Measurements from ENCODE around the gene IGIP. TPM values are rescaled to one million over a fixed set of nuclear protein-coding genes. Genes with fewer than 3 reads are reported as not detected.

IGIP gene
- total RNA-seq, 1 donor = 10.5 TPM

DNA sequence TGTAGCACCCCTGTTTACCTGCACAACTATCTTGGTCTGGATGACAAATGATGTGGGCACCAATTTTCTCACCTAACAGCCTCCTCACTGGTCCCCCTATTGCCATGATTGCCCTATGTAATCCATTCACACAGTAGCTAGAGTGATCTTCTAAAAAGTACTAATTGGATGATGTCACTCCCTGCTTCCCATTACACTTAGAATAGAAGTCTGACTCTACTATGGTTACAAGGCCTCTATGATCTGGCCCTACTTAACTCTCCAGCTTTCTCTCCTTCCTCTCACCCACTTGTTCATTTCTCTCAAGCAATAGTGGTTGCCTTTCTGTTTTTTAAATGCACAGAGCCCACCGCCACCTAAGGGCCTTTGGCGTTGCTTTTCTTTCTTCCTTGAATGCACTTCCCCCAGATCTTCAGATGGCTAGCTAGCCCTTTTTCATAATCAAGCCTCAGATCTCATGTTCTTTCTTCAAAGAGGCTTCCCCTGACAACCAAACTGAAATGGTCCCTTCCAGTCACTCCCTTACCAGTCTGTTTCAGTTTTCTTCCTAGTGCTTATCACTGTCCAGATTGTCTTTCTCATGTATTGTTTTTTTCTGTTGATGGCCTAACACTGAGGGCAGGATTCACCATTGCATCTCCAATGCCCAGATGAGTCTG is 8.7 kb downstream of the IGIP start:
- H2AFZ ChIP-seq (ENCODE audit: low read length) = no peak overlapping the region
- H3K27me3 ChIP-seq (ENCODE audit: insufficient read depth, low read length) = no peaks in the 10 kb centered on the region
- DNase-seq (ENCODE audit: insufficient read length, low spot score, missing footprints) = no peak
- TF ChIP-seq, protein P1, sequence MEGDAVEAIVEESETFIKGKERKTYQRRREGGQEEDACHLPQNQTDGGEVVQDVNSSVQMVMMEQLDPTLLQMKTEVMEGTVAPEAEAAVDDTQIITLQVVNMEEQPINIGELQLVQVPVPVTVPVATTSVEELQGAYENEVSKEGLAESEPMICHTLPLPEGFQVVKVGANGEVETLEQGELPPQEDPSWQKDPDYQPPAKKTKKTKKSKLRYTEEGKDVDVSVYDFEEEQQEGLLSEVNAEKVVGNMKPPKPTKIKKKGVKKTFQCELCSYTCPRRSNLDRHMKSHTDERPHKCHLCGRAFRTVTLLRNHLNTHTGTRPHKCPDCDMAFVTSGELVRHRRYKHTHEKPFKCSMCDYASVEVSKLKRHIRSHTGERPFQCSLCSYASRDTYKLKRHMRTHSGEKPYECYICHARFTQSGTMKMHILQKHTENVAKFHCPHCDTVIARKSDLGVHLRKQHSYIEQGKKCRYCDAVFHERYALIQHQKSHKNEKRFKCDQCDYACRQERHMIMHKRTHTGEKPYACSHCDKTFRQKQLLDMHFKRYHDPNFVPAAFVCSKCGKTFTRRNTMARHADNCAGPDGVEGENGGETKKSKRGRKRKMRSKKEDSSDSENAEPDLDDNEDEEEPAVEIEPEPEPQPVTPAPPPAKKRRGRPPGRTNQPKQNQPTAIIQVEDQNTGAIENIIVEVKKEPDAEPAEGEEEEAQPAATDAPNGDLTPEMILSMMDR (IDR thresholded peaks at IDR 0.05; ENCODE audit: extremely low read depth, low read depth, low read length) = no peak
- H3K36me3 ChIP-seq (ENCODE audit: insufficient read depth, low read length) = no peaks in the 10 kb centered on the region
- peaks cover 60% of the 10 kb centered on the region for H4K20me1 ChIP-seq (ENCODE audit: insufficient read depth, low read length)
- no peak overlapping the region for H3K4me3 ChIP-seq (ENCODE audit: insufficient read depth, low read length)
- no peak overlapping the region for H3K27ac ChIP-seq (ENCODE audit: low read depth, low read length)
- peaks cover 19% of the 10 kb centered on the region for H3K4me1 ChIP-seq (ENCODE audit: insufficient read depth, low read length)
- H3K79me2 ChIP-seq (ENCODE audit: insufficient read depth, low read length) = peaks cover 79% of the 10 kb centered on the region
- H3K4me2 ChIP-seq (ENCODE audit: insufficient read depth, low read length) = no peak overlapping the region
- no peaks in the 10 kb centered on the region for H3K9me3 ChIP-seq (ENCODE audit: low read depth, low read length)

DNA sequence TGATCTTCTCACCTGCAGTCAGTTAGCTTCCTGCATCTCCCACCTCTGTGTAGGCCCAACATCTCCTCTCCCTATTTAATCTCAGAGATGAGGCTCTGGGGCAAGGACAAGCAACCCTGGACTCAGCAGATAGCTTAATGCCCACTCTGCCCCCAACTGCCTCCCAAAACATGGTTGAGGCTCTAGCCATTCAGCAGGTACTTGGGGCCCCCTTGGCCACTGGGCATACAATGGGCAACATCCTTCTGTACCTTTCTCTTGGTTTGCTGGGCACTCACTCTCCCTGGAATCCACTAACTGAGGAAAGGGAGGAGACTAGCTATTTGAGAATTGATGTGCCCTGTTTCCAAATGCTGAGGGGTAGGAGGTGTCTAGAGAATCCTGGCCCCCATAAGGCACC is 9.4 kb downstream of the IGIP start:
- no peaks in the 10 kb centered on the region for H3K36me3 ChIP-seq (ENCODE audit: insufficient read depth, low read length)
- no peak overlapping the region for H3K27ac ChIP-seq (ENCODE audit: low read depth, low read length)
- H3K9me3 ChIP-seq (ENCODE audit: low read depth, low read length) = no peaks in the 10 kb centered on the region
- no peak overlapping the region for H3K4me3 ChIP-seq (ENCODE audit: insufficient read depth, low read length)
- DNase-seq (ENCODE audit: insufficient read length, low spot score, missing footprints) = no peak
- H4K20me1 ChIP-seq (ENCODE audit: insufficient read depth, low read length) = peaks cover 66% of the 10 kb centered on the region
- H3K4me1 ChIP-seq (ENCODE audit: insufficient read depth, low read length) = peaks cover 19% of the 10 kb centered on the region
- no peak overlapping the region for H2AFZ ChIP-seq (ENCODE audit: low read length)
- H3K4me2 ChIP-seq (ENCODE audit: insufficient read depth, low read length) = no peak overlapping the region
- no peaks in the 10 kb centered on the region for H3K27me3 ChIP-seq (ENCODE audit: insufficient read depth, low read length)
- TF ChIP-seq, protein P1 (IDR thresholded peaks at IDR 0.05; ENCODE audit: extremely low read depth, low read depth, low read length) = no peak
- H3K79me2 ChIP-seq (ENCODE audit: insufficient read depth, low read length) = peaks cover 80% of the 10 kb centered on the region

DNA sequence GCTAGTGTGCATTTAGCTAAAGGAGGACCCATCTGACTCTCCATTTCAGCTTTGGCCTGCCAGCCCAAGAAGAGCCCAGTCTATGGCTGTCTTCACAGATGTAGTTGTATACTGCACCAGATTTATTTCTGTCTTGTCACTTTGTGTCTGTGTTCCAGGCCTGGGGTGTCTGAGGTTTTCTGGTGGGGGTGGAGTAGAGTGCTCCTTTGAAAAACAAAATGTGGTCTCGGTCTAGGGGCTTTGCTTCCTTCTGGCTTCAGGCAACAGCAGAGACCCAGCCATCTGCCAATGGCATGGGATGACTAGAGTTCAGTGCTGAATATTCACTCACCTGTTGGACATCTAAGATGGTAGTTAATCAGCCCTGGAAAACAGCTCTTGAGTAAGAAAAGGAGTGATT is 10.9 kb downstream of the IGIP start:
- Histone ChIP-seq H3K36me3 (ENCODE audit: insufficient read depth, low read length) (no peaks in the 10 kb centered on the region), H3K4me3 (ENCODE audit: insufficient read depth, low read length) (no peak overlapping the region), H2AFZ (ENCODE audit: low read length) (no peak overlapping the region), H3K79me2 (ENCODE audit: insufficient read depth, low read length) (peaks cover 80% of the 10 kb centered on the region), H3K27me3 (ENCODE audit: insufficient read depth, low read length) (no peaks in the 10 kb centered on the region), H4K20me1 (ENCODE audit: insufficient read depth, low read length) (peaks cover 81% of the 10 kb centered on the region), H3K4me1 (ENCODE audit: insufficient read depth, low read length) (peaks cover 20% of the 10 kb centered on the region), H3K27ac (ENCODE audit: low read depth, low read length) (no peak overlapping the region), H3K4me2 (ENCODE audit: insufficient read depth, low read length) (no peak overlapping the region), H3K9me3 (ENCODE audit: low read depth, low read length) (no peaks in the 10 kb centered on the region)
- no peak for DNase-seq (ENCODE audit: insufficient read length, low spot score, missing footprints)
- TF ChIP-seq, protein P1 (IDR thresholded peaks at IDR 0.05; ENCODE audit: extremely low read depth, low read depth, low read length) = no peak

DNA sequence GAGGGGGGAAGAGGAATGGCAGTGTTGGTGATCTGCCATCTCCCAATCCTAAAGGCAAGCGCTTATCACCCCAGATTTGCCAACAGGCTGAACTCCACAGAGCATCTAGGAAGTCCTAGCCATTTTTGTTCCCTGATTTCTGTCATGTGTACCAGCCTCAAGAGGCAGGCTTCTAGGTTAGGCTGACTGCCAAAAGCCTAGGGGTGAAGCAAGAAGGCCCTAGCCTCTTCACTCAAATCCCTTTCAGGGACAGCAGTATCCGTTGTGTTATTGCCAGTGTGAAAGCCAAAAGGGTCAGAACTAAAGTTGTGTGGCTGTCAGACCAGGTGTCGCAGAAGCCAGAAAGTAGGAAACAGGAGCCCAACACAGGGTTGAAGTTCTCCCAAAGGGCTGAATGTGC is 14.7 kb downstream of the IGIP start:
- H4K20me1 ChIP-seq (ENCODE audit: insufficient read depth, low read length) = peaks cover 85% of the 10 kb centered on the region
- no peaks in the 10 kb centered on the region for H3K36me3 ChIP-seq (ENCODE audit: insufficient read depth, low read length)
- peaks cover 10% of the 10 kb centered on the region for H3K4me1 ChIP-seq (ENCODE audit: insufficient read depth, low read length)
- H3K4me3 ChIP-seq (ENCODE audit: insufficient read depth, low read length) = no peak overlapping the region
- TF ChIP-seq, protein P1 (IDR thresholded peaks at IDR 0.05; ENCODE audit: extremely low read depth, low read depth, low read length) = no peak
- DNase-seq (ENCODE audit: insufficient read length, low spot score, missing footprints) = no peak
- H3K27ac ChIP-seq (ENCODE audit: low read depth, low read length) = no peak overlapping the region
- no peak overlapping the region for H2AFZ ChIP-seq (ENCODE audit: low read length)
- H3K4me2 ChIP-seq (ENCODE audit: insufficient read depth, low read length) = no peak overlapping the region
- H3K79me2 ChIP-seq (ENCODE audit: insufficient read depth, low read length) = peaks cover 73% of the 10 kb centered on the region
- H3K9me3 ChIP-seq (ENCODE audit: low read depth, low read length) = no peaks in the 10 kb centered on the region
- H3K27me3 ChIP-seq (ENCODE audit: insufficient read depth, low read length) = no peaks in the 10 kb centered on the region

All from osteoblast (primary cell).